GM18498 (cell line): Measurements from ENCODE around the gene RIPK4.
"Not testable (repeated sequence)": the region's sequence is repeated elsewhere in the genome, so short reads cannot be mapped to it uniquely, and the experiment has no call there.

Experiments used
- ATAC-seq: cut with Tn5 transposase; IDR thresholded peaks from one replicate; pipeline ENCODE4 v1.9.1; 2021; ENCODE audit warnings: mild to moderate bottlenecking, moderate library complexity; ENCODE audit not compliant: unreplicated experiment

RIPK4 gene

DNA sequence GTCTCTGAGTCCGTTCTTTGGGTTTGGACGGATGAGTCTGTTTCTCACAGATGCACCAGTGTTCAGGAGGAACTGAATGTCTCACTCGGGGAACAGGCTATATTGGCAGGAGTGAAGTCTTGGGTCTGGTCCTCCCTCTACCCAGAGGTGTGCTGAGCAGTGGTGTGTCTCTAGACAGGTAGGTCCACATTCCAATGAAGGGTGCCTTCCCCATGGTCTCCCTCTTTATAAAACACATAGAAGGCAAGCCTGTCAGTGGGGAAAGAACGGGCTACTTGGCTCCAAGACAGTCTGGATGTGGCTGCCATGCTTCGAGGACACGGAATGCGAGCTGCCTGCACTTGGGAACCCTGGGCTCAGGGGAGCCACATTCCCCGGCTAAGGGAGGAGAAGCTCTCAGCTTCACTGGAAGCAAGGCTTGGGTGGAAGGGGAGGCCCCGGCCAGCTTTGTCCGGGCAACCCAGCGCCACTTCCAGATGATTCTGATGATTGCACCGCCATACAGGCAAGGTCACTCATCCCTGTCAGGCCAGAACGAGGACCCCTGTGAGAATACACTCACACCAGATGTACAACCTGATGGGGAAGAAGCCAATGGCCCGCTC, 29.7 kb upstream of the RIPK4 start:
- ATAC-seq, result no peak

DNA sequence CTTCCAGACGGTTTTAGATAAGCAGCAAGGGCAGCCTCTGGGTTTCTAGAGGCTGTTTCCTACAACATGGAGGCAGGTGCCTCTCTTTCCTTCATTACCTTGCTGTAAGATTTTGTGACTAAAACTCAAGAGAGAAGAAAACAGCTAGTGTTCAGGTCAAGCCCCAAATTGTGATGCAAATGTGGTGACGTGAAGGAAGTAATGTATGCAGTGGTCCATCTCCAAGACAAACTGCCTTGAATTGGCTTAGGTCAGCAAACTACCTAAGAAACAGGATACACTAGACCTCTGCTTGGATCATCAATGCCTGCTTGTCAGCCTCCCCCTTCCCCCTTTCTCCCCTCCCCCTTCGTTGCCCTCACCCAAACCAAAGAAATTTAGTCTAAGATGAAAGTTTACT, 28.9 kb upstream of the RIPK4 start:
- no peak for ATAC-seq

DNA sequence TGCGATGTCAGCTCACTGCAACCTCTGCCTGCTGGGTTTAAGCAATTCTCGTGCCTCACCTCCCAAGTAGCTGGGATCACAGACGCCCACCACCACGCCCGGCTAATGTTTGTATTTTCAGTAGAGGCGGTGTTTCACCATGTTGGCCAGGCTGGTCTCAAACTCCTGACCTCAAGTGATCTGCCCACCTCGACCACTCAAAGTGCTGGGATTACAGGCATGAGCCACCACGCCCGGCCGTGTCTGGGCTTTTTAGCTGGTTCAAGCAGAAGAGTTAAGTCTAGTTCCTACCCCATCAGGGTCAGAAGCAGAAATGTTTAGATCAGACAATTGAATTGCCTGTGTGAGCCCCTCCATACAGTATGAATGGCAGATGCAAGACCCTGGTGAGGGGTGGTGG, 27.7 kb upstream of the RIPK4 start:
- ATAC-seq, result no peak

DNA sequence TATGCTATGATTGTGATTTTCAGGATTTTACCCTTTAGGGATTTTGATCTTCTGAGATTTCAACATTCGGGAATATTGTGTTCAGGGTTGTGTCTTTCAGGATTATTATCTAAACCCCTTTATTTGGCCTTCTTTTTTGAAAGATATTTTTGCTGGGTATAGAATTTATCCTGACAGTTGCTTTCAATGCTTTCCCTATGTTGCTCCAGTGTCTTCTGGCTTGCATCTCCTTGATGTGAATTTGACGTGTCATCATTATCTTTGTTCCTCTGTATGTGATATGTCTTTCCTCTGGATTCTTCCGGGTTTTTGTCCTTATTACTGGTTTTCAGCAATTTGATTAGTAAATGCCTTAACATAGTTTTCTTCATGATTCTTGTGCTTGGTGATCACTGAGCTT, 25.9 kb upstream of the RIPK4 start:
- no peak for ATAC-seq

DNA sequence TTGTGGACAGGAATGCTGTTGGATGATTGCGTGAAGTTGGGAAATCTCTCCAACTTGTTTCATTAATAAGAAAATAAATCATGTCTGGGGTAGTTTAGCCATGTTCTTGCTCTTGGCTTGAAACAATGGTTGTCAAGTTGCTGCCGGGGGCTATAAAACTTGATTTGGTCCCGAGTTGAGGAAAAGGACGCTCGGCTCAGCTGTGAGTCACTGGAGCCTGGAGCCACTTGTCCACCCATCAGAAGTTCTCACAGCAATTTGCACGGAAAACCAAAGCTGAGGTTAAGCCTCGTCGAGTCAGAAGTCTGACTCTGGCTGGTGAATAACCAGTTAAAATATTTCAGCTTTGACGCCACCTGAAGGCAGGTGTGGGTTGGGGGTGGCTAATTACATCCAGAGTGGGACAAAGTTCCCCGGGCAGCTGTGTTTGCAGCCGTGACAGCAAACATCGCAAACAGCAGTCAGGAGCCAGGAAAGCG, 19.7 kb upstream of the RIPK4 start:
- no peak for ATAC-seq

DNA sequence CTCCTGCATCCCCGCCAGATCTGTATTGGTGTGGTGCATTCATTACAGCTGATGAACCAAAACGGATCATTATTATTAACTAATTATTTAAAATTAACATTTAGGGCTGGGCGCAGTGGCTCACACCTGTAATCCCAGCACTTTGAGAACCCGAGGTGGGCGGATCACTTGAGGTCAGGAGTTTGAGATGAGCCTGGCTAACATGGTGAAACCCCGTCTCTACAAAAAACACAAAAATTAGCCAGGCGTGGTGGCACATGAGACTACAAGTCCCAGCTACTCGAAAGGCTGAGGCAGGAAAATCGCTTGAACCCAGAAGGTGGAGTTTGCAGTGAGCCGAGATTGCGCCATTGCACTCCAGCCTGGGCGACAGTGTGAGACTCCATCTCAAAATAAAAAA, 18.4 kb upstream of the RIPK4 start:
- not testable (repeated sequence) for ATAC-seq

DNA sequence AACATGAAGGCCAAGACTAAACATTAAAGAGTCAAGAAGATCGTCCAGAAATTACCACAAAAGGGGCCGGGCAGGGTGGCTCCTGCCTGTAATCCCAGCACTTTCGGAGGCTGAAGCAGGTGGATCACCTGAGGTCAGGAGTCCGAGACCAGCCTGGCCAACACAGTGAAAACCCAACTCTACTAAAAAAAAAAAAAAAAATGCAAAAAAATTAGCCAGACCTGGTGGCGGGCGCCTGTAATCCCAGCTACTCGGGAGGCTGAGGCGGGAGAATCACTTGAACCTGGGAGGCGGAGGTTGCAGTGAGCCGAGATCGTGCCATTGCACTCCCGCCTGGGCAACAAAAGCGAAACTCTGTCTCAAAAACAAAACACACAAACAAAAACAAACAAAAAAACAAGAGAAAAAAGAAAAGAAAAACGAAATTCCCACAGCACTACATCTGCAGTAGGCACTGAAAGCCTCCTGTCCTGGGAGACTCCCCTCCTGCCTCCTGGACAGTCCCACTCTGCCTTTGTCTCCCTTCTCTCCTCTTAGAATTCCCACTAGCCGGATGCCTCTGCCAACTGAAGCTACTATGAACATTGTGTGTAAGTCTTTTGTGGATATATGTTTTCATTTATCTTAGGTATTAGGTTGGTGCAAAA, 17.7 kb upstream of the RIPK4 start:
- no peak for ATAC-seq

DNA sequence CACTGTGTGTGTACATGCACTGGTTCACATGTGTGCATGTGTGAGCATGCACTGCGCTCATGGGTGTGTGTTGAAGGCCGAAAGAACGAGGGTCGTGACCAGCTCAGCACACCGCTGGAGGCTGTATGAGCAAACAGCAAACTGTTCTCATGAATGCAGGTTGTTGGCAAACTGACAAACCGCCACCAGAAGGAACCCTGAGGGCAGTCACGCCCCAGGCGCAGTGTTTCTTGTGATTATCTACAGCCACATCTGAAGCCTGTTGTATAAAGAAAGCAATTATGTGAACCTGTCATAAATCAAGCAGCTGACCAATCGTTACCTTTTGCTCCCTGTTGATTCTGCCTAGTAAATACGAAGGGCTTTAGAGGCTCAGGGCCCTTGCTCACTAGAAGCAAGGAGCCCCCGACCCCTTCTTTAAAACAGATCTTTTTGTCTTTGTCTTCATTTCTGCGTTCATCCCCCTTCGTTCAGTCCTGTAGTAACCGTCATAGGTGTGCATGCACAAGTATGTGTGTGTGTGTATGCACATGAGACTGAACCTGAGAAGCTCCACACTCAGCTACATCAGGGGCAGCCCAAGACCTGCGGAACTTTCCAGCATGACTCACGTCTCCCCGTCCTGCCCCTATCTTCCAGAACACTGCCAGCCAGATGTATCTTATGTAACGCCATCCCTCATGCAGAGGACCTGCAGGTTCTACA, 16.8 kb upstream of the RIPK4 start:
- ATAC-seq, result no peak

DNA sequence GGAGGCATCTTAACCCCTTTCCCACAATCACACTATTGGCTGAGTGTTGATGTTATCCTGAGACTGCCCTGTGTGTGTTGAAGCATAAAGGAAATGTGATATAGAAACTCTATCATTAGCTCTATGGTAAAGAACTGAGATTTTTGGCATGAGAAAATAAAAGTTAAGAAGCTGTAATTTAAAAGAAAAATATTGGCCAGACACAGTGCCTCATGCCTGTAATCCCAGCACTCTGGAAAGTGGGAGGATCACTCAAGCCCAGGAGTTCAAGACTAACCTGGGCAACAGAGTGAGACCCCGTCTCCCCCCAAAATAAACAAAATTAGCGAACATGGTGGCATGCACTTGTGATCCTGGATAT, 14.2 kb upstream of the RIPK4 start:
- ATAC-seq, result no peak

DNA sequence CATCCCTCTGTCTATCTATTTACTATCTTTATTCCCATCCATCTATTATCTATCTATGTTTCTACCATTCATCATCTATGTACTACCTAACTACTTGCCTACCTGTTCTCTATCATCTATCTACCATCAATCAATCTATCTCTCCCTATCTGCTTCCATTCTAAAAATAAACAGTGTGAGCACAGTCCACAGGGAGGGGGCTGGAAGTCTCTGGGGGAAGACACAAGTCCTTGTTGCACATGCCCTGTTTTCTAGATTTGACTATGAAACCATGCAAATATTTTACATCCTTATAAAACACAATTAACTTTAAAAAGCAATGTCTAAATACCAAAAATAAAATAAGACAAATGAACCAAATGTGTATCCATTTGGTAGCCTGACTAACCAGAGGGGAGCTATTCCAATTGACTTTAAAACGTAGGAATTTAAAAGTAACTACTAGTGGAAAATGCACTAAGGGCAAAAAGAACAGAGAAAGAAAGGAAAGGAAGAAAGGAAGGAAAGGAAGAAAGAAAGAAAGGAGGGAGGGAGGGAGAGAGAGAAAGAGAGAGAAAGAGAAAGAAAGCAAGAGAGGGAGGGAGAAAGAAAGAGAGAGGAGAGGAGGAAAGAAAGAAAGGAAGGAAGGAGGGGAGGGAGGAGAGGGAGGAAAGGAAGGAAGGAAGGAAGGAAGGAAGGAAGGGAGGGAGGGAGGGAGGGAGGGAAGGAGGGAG, 13.6 kb upstream of the RIPK4 start:
- ATAC-seq, result no peak

DNA sequence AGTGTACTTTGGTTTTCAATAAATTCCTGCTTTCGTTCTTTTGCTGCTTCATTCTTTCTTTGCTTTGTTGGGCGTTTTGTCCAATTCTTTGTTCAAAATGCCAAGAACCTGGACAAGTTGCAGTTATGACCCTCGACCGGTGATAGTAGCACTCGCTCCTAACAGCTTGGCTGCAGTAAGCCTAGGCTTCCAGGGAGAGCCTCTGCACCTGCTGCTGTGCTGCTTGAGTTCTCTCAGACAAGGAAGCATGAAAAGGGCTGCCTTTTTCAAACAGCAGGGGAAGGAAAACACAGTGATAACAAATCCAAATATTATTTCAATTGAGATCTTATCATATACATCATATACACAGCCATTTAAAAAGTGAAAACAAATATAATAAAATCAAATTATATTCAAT, 12.8 kb upstream of the RIPK4 start:
- no peak for ATAC-seq

DNA sequence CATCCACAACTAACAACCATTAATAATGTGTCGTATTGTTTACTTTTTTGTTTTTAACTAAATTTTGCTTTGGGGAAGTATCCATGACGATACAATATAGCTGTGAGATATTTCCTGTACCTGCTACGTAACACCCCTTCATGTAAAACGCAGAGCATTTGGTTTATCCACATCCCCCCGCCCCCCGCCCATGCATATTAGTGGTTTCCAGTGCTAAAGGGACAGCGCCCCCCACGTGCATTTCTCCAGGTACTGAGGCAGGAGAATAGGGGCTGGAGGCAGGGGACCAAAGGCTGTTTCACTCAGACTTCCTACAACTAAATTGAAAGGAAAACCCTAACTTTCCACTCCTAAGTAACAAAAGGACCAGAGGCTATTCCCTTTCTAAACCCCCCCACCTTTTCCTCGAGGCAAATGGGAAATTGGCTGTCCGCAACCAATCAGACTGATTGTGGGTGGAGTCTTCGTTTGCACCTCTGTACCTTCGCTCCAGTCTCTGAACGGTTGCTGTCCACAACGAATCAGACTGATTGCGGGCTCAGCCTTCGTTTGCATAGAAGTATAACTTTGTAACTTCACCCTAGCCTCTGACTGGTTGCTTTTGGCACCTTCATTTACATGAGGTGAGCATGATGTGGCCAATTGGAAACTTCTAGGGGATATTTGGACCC, 12.2 kb upstream of the RIPK4 start:
- no peak for ATAC-seq

DNA sequence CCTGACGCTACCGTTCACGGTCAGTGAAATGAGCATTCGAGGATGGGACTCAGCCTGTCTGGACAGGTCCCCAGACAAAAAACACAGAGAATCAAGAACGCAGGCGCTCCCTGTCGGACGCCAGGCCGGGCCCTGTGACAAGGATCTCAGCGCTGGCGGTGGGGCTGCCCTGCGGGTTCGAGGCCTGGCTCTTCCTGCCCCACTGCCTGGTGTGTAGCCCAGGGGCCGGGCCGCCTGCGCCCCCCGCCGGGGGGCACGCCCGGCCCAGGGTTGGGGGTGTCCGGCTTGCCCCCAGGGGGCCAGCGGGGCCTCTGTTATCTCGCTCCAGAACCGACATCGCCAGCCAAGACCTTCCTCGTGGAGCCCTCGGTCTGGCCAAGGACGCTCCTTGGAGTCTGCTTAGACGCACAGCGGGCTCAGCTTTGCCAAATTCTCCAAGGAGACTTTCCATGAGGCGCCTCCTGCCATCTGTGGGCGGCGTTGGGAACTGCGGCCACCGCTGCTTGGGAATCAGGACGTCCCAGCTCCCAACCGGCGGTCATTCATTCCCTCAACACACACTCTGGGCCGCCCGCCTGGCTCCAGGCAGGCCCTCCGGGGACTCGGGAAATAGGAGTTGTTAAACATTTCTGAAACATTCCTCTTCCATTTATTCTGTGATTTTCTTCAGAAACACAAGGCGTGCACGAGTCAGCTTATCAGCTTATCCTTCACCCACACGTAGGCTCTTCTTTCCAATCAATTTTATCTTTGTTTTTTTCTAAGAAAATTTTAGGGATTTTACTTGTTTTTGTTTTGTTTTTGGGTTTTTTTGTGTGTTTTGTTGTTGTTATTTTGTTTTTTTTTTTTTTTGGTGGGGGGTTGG, 11.3 kb upstream of the RIPK4 start:
- no peak for ATAC-seq

DNA sequence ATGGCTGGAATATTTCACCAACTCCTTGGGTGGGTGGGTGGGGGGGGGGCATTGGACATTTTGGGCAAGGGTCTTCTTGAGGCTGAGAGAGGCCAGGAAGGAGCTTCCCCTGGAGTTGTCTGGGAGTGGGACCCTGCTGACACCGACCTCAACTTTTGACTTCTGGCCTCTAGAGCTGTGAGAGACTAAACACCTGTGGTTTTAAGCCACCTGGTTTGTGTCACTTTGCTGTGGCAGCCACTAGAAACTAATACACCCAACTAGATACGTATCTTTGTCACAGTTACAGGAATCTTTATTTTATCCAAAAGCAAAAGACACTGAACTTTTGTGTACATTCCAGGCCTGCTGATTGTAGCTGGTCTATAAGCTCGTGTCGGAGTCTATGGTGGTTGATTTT, 9.9 kb upstream of the RIPK4 start:
- ATAC-seq, result no peak

DNA sequence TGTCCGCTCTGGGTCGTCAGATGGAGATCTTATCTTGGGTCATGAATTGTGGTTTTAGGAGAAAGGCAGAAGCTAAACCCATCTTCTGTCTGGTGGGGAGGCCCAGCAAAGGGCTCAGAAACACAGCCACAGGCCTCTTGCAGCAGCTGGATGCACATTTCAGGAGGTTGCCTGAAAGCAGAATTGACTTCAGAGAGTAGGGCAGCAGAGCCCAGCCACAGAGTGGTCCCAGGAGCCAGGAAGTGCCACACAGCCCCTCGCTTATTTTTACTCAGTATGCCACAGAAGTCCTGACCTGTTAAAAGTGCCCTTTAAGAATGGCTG, 8.3 kb upstream of the RIPK4 start:
- ATAC-seq, result no peak

DNA sequence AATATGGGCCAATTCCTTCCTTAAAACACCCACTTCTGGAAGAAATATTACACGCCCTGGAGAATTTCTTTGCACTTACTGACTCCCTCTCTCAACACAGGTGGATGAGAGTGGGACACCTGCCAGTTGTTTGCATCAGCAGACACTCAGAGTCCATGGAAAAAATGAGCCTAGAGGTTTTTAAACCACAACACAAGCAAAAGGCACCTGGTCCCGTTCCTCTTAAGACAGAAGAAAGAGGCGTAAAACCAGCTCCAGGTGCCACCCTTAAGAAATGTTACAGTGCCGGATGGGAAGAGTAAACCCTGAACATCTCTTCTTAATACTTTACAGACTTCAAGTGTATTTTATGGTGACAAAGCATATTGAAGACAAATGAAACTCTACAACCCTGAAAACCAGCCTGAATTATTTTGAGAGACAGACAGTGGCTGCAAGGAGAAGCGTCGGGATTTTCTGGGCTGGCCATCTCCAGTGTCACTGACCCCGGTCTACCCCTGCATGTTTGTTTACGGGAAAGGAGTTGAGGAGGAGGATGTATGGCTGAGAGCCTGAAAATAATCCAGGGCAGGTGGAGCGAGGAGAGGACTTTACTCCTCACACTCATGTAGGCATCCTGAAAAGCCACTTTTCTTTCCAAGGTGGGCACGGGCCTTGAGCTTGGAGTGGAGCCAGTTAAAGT, 7.8 kb upstream of the RIPK4 start:
- no peak for ATAC-seq

DNA sequence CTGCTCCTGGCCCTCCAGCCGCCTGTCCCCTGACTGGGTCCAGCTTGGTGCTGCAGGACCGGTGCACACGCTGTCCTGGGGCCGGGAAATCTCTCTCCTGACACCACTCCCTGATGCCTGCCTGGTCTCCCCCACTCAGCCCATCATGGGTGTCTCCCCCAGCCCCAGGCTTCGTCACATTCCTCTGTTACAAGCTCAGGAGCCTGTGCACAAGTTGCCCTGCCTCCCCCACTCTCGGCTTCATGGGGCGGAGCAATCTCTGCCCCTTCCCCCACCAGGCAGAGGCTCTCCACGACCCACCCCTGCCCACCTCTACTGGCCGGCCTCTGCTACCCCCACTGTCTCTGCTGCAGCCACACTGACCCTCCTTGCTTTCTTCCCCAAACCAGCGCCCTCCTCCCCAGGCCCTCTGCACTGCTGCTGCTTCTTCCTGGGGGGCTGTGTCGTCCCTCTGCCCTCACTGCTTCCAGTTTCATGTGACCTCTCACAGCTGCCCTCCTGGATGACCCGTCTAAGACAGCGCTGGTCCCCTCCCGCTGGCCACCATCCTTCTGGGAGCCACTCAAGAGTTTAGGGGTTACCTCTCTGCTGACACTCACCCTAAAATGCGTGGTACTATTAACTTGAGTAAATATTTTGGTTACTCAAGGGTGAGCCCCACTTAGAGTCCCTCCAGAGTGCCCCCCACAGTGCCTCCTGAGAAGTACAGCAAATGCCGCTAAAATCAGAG, 5.7 kb upstream of the RIPK4 start:
- ATAC-seq, result no peak

DNA sequence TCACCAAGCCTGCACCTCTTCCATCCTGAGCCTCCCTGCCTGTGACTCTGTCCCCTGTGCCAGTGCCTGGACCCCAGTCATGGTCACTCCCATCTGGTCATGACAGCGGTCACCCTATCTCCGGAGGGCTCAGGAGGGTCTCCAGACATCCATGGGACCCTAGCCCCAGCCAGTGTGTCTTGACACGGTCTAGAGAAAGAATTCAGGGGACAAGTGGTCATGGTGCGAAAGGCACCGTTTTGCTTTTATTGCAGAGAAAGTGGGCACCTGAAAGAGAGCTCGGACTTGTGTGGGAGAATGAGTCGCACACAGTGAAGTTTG, 4.7 kb upstream of the RIPK4 start:
- ATAC-seq, result no peak

DNA sequence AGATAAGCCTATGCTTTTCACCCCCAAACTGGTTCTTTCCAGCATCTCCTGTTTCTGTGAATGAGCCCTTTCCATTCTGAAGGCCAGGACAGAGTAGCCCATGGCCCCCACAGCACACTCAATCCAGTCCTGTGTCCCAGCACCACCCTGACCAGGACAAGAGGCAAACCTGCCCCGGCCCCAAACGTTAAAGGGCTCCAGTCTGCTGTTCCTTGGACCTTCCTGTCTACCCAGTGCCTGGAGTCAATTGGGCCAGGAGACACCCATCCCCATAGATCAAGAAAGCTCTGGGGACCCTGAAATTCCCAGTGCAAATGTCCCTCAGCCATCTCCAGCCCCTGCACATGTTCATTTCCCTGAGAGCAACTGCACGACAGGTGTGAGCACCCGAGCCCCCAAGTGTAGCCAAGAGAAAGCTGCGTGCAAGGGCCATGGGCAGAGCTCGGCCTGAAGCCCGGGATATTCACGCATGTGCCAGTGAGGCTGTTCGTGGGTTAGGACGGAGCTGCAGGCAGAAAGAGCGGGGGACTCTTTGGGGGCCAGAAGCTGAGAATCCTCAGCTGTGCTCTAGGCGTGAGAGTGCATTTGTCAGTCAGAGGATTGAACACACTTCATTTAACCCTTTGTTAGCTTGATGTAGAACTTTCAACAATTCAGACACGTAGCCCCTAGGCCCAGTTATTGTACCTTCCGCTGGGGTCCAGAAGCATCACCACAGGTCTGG, 4.2 kb upstream of the RIPK4 start:
- no peak for ATAC-seq
